Parathyroid adenoma (tissue), 2 donors: ENCODE results near the gene CLEC2L.
"Not testable (repeated sequence)": the region's sequence is repeated elsewhere in the genome, so short reads cannot be mapped to it uniquely, and the experiment has no call there.

ENCODE experiments used
- H2AFZ ChIP-seq: fragments of 300-600 bp; sonication (generic); one replicate; pipeline ENCODE4 v1.7.0; 2017; ENCODE audit warnings: antibody characterized with exemption, mild to moderate bottlenecking
- H3K27ac ChIP-seq: fragments of 300-600 bp; sonication (generic); one replicate; pipeline ENCODE4 v1.7.0; 2017
- H3K27me3 ChIP-seq: fragments of 300-600 bp; sonication (generic); one replicate; pipeline ENCODE4 v1.7.0; 2017; ENCODE audit warnings: low read length; ENCODE audit not compliant: control insufficient read depth, insufficient read depth
- H3K36me3 ChIP-seq: fragments of 300-600 bp; sonication (generic); one replicate; pipeline ENCODE4 v1.7.0; 2017; ENCODE audit warnings: low read length; ENCODE audit not compliant: control insufficient read depth, insufficient read depth
- H3K4me1 ChIP-seq: fragments of 300-600 bp; sonication (generic); one replicate; pipeline ENCODE4 v1.7.0; 2017; ENCODE audit warnings: control low read depth
- H3K4me2 ChIP-seq: fragments of 300-600 bp; sonication (generic); one replicate; pipeline ENCODE4 v1.7.0; 2017; ENCODE audit warnings: low read length
- H3K4me3 ChIP-seq: fragments of 300-600 bp; sonication (generic); one replicate; pipeline ENCODE4 v1.7.0; 2017; ENCODE audit warnings: low read depth, low read length
- H3K79me2 ChIP-seq: fragments of 300-600 bp; sonication (generic); one replicate; pipeline ENCODE4 v1.7.0; 2017; ENCODE audit warnings: control low read depth
- H3K9ac ChIP-seq: fragments of 300-600 bp; sonication (generic); one replicate; pipeline ENCODE4 v1.7.0; 2017; ENCODE audit warnings: mild to moderate bottlenecking
- H3K9me3 ChIP-seq: fragments of 300-600 bp; sonication (generic); one replicate; pipeline ENCODE4 v1.7.0; 2017; ENCODE audit warnings: low read length; ENCODE audit not compliant: control insufficient read depth
- TF ChIP-seq, protein P1 (sequence below): fragments of 300-600 bp; sonication (generic); IDR thresholded peaks from one replicate; pipeline ENCODE4 v1.7.0; 2017; ENCODE audit warnings: antibody characterized with exemption, mild to moderate bottlenecking
- donor health status: primary hyperparathyroidism.

CLEC2L gene

DNA sequence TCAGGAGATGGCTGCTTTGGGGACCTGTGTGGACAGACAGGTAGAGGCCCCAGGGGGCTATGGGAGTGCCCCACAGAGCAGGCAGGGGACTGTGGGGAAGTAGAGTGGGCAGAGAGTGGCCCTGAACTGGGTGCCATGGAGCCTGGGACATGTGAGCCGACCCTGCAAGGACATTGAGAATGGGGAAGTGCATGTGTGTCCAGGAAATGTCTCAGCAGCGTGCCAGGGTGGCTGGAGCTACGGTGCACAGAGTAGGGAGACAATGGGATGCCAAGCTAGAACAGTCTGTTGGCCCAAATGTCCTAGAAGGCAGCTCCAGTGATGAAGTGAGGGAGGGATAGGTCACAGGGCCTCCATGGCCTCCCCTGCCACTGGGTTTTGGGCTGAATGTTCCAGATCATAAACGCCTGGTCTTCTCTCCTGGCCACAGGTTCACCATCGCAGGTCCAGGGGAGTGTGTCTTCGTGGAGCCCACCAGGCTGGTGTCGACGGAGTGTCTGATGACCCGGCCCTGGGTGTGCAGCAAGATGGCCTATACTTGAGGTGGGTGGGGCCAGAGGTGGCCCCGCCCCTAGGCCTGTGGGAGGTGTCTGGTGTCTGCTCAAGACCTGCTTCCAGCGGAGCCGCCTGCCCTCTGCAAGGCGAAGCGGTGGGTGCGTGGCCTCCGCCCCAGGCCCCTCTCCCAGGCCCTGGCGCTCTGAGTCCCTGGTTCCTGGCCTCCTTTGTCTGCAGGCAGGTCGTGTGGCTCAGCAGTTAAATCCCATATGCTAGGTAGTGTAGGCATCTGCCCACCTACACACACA, 20.5 kb downstream of the CLEC2L start:
- H3K79me2 ChIP-seq, result no peaks in the 10 kb centered on the region
- H3K27ac ChIP-seq, result no peak overlapping the region
- no peaks in the 10 kb centered on the region for H3K9me3 ChIP-seq
- TF ChIP-seq, protein P1, sequence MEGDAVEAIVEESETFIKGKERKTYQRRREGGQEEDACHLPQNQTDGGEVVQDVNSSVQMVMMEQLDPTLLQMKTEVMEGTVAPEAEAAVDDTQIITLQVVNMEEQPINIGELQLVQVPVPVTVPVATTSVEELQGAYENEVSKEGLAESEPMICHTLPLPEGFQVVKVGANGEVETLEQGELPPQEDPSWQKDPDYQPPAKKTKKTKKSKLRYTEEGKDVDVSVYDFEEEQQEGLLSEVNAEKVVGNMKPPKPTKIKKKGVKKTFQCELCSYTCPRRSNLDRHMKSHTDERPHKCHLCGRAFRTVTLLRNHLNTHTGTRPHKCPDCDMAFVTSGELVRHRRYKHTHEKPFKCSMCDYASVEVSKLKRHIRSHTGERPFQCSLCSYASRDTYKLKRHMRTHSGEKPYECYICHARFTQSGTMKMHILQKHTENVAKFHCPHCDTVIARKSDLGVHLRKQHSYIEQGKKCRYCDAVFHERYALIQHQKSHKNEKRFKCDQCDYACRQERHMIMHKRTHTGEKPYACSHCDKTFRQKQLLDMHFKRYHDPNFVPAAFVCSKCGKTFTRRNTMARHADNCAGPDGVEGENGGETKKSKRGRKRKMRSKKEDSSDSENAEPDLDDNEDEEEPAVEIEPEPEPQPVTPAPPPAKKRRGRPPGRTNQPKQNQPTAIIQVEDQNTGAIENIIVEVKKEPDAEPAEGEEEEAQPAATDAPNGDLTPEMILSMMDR, result no peak
- no peak overlapping the region for H3K4me2 ChIP-seq
- H3K36me3 ChIP-seq, result no peaks in the 10 kb centered on the region
- H2AFZ ChIP-seq, result no peak overlapping the region
- no peaks in the 10 kb centered on the region for H3K27me3 ChIP-seq
- H3K9ac ChIP-seq, result no peak overlapping the region
- H3K4me1 ChIP-seq, result no peaks in the 10 kb centered on the region
- H3K4me3 ChIP-seq, result no peak overlapping the region

DNA sequence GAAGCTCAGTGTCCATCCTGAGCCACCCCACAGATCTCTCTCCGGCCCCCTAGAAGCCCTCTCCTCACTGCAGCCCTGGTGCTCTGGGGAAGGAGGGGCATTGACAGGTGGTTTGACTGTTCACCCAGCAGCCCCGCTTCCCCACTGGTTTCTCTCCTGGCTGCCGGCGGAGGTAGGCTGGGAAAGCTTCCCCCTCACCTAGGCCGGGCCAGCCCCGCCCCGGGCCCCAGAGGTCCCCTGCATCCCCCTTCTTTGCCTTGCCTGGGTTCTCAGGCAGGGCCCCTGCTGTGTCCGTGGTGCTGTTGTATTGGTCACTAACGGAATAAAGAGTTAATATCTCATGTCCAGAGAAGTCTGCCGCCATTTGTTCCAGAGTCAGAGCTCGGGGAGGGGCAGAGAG, 21.2 kb downstream of the CLEC2L start:
- Histone ChIP-seq H3K4me2 (no peak overlapping the region), H3K4me3 (no peak overlapping the region), H2AFZ (no peak overlapping the region), H3K27me3 (no peaks in the 10 kb centered on the region), H3K79me2 (no peaks in the 10 kb centered on the region), H3K36me3 (no peaks in the 10 kb centered on the region), H3K4me1 (no peaks in the 10 kb centered on the region), H3K27ac (no peak overlapping the region), H3K9me3 (no peaks in the 10 kb centered on the region), H3K9ac (no peak overlapping the region)
- TF ChIP-seq, protein P1, result no peak

DNA sequence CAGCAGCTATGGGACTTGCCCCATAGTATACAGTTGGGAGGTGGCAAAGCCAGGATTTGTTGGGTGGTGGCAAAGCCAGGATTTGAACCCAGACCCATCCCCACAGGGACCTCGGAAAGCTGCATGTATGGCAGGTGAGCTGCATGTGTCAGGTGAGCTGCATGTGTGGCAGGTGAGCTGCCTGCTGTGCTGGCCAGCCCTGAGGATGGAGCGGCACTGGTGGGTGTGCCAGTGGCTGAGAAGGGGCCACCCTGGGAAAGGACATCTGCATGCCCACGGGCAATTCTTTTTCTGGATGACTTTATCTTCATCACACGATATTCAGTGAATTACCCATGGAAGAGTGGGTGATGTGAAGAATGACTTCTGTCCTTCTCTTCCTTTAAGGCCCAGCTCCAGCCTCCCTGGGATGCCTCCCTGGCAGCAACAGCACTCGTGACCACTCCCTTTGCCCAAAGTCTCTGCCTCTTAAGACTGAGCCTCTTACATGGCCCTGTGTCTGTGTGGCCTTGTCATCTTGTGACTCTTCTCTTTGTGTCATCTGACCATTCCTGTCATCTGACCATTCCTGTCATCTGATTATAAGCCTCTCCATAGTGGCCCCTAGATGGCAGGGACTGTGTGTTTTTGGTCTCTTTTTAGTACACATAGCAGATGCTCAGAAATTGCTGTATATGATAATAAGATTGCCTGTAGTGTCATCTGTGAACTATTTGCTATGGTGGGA, 25.0 kb downstream of the CLEC2L start:
- no peak overlapping the region for H3K27ac ChIP-seq
- no peaks in the 10 kb centered on the region for H3K9me3 ChIP-seq
- H3K36me3 ChIP-seq, result no peaks in the 10 kb centered on the region
- H3K79me2 ChIP-seq, result no peaks in the 10 kb centered on the region
- no peak overlapping the region for H3K9ac ChIP-seq
- no peak overlapping the region for H2AFZ ChIP-seq
- no peak overlapping the region for H3K4me3 ChIP-seq
- no peak overlapping the region for H3K4me2 ChIP-seq
- no peaks in the 10 kb centered on the region for H3K4me1 ChIP-seq
- no peaks in the 10 kb centered on the region for H3K27me3 ChIP-seq
- TF ChIP-seq, protein P1, result no peak

DNA sequence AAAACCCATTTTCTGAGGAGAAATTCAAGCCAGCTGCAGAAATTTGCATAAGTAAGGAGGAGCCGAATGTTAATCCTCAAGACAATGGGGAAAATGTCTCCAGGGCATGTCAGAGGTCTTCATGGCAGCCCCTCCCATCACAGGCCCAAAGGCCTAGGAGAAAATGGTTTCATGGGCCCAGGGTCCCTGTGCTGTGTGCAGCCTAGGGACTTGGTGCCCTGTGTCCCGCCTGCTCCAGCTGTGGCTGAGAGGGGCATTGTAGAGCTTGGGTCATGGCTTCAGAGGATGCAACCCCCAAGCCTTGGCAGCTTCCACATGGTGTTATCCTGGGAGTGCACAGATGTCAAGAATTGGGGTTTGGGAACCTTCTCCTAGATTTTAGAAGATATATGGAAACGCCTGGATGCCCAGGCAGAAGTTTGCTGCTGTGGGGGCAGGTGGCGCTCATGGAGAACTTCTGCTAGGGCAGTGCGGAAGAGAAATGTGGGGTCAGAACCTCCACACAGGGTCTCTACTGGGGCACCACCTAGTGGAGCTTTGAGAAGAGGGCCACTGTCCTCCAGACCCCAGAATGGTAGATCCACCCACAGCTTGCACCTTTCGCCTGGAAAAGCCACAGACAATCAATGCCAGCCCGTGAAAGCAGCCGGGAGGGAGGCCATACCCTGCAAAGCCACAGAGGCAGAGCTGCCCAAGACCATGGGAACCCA, 30.7 kb downstream of the CLEC2L start:
- not testable (repeated sequence) for H3K4me1 ChIP-seq, H3K79me2 ChIP-seq, H3K27ac ChIP-seq, H2AFZ ChIP-seq, H3K4me3 ChIP-seq, H3K4me2 ChIP-seq, H3K9me3 ChIP-seq, H3K36me3 ChIP-seq, H3K27me3 ChIP-seq, H3K9ac ChIP-seq
